Memory B cell (primary cell): ENCODE measurements around the gene SPTBN4.
"Not testable (repeated sequence)": the region's sequence is repeated elsewhere in the genome, so short reads cannot be mapped to it uniquely, and the experiment has no call there.

Source experiments
- ATAC-seq: fragments of 150-1000 bp; cut with Tn5 transposase; 2 replicates; pipeline ENCODE4 v1.10.0; 2021; ENCODE audit warnings: low read depth, mild to moderate bottlenecking, moderate library complexity
- DNase-seq, 2 donors: peaks; one replicate each; pipeline ENCODE4 v3.0.0; 2022; ENCODE audit warnings: low spot score in 2 of 2
- H3K27ac Mint-ChIP-seq: one replicate; pipeline ENCODE4 v1.8.0; 2022; ENCODE audit warnings: mild to moderate bottlenecking, moderate library complexity, mixed read lengths
- H3K27me3 Mint-ChIP-seq: one replicate; pipeline ENCODE4 v1.8.0; 2022; ENCODE audit warnings: mixed read lengths
- H3K36me3 Mint-ChIP-seq: one replicate; pipeline ENCODE4 v1.8.0; 2022; ENCODE audit warnings: mild to moderate bottlenecking, mixed read lengths
- H3K4me1 Mint-ChIP-seq: one replicate; pipeline ENCODE4 v1.8.0; 2022; ENCODE audit warnings: mixed read lengths
- H3K4me3 Mint-ChIP-seq: one replicate; pipeline ENCODE4 v1.8.0; 2022; ENCODE audit warnings: mild to moderate bottlenecking, moderate library complexity, mixed read lengths
- H3K9me3 Mint-ChIP-seq: one replicate; pipeline ENCODE4 v1.8.0; 2022; ENCODE audit warnings: mixed read lengths

SPTBN4 gene

GRCh38 chr19:40585982-40586422 lies 119.2 kb downstream of the SPTBN4 start:
- H3K9me3 Mint-ChIP-seq, result no peaks in the 10 kb centered on the region
- H3K4me3 Mint-ChIP-seq, result no peak overlapping the region
- no peak overlapping the region for H3K27ac Mint-ChIP-seq
- no peak for ATAC-seq
- H3K36me3 Mint-ChIP-seq, result peaks cover 49% of the 10 kb centered on the region
- H3K4me1 Mint-ChIP-seq, result peaks cover 22% of the 10 kb centered on the region
- no peaks in the 10 kb centered on the region for H3K27me3 Mint-ChIP-seq
- no peak for DNase-seq

GRCh38 chr19:40586611-40587010 lies 119.8 kb downstream of the SPTBN4 start:
- DNase-seq (no peak), ATAC-seq (no peak)
- Mint-ChIP-seq H3K27ac (no peak overlapping the region), H3K4me1 (peaks cover 22% of the 10 kb centered on the region), H3K4me3 (no peak overlapping the region), H3K9me3 (no peaks in the 10 kb centered on the region), H3K27me3 (no peaks in the 10 kb centered on the region), H3K36me3 (peaks cover 48% of the 10 kb centered on the region)

GRCh38 chr19:40588110-40588854 lies 121.5 kb downstream of the SPTBN4 start:
- H3K9me3 Mint-ChIP-seq, result no peaks in the 10 kb centered on the region
- DNase-seq (no peak), ATAC-seq (no peak)
- no peaks in the 10 kb centered on the region for H3K27me3 Mint-ChIP-seq
- H3K36me3 Mint-ChIP-seq, result peaks cover 42% of the 10 kb centered on the region
- no peak overlapping the region for H3K27ac Mint-ChIP-seq
- H3K4me3 Mint-ChIP-seq, result no peak overlapping the region
- H3K4me1 Mint-ChIP-seq, result peaks cover 18% of the 10 kb centered on the region

GRCh38 chr19:40588926-40589569 lies 122.2 kb downstream of the SPTBN4 start:
- Mint-ChIP-seq H3K36me3 (peaks cover 37% of the 10 kb centered on the region), H3K4me3 (no peak overlapping the region), H3K27ac (peak overlapping the region; percentile 68), H3K4me1 (peaks cover 17% of the 10 kb centered on the region), H3K27me3 (no peaks in the 10 kb centered on the region), H3K9me3 (no peaks in the 10 kb centered on the region)
- DNase-seq (no peak), ATAC-seq (no peak)

- Mint-ChIP-seq H3K9me3 (no peaks in the 10 kb centered on the region), H3K27ac (peak overlapping the region; percentile 68), H3K36me3 (peaks cover 36% of the 10 kb centered on the region), H3K27me3 (no peaks in the 10 kb centered on the region), H3K4me3 (no peak overlapping the region), H3K4me1 (peaks cover 17% of the 10 kb centered on the region)
- ATAC-seq (no peak), DNase-seq (no peak)
These were observed 123.0 kb downstream of the SPTBN4 start for GRCh38 chr19:40589591-40590429.

GRCh38 chr19:40590464-40591265 lies 123.9 kb downstream of the SPTBN4 start:
- peak overlapping the region; percentile 9 for H3K27ac Mint-ChIP-seq
- no peak for ATAC-seq

GRCh38 chr19:40591724-40592123 lies 124.9 kb downstream of the SPTBN4 start:
- not testable (repeated sequence) for H3K4me3 Mint-ChIP-seq, H3K9me3 Mint-ChIP-seq, DNase-seq, H3K27me3 Mint-ChIP-seq, ATAC-seq
- Mint-ChIP-seq H3K36me3 (peaks cover 28% of the 10 kb centered on the region), H3K27ac (peak overlapping the region; percentile 5), H3K4me1 (peaks cover 11% of the 10 kb centered on the region)

More at GRCh38 chr19:40590464-40591265, 123.9 kb downstream of the SPTBN4 start:
- H3K27me3 Mint-ChIP-seq, result no peaks in the 10 kb centered on the region
- peaks cover 16% of the 10 kb centered on the region for H3K4me1 Mint-ChIP-seq
- H3K4me3 Mint-ChIP-seq, result no peak overlapping the region
- peaks cover 36% of the 10 kb centered on the region for H3K36me3 Mint-ChIP-seq
- DNase-seq, result no peak
- H3K9me3 Mint-ChIP-seq, result no peaks in the 10 kb centered on the region

- no peak for DNase-seq
- no peaks in the 10 kb centered on the region for H3K9me3 Mint-ChIP-seq
- peaks cover 24% of the 10 kb centered on the region for H3K36me3 Mint-ChIP-seq
- peak; percentile 95 for ATAC-seq
- H3K27ac Mint-ChIP-seq, result peak overlapping the region; percentile 5
- peaks cover 9% of the 10 kb centered on the region for H3K4me1 Mint-ChIP-seq
- H3K27me3 Mint-ChIP-seq, result no peaks in the 10 kb centered on the region
- H3K4me3 Mint-ChIP-seq, result no peak overlapping the region
These were observed 125.4 kb downstream of the SPTBN4 start for GRCh38 chr19:40592170-40592569.

- Mint-ChIP-seq H3K9me3 (no peaks in the 10 kb centered on the region), H3K27ac (no peak overlapping the region), H3K4me1 (peaks cover 17% of the 10 kb centered on the region), H3K36me3 (peaks cover 16% of the 10 kb centered on the region), H3K27me3 (peaks cover 7% of the 10 kb centered on the region), H3K4me3 (no peak overlapping the region)
- ATAC-seq, result no peak
- DNase-seq, result no peak
These were observed 127.5 kb downstream of the SPTBN4 start for GRCh38 chr19:40594255-40594654.

GRCh38 chr19:40594657-40595091 lies 127.9 kb downstream of the SPTBN4 start:
- ATAC-seq (no peak), DNase-seq (no peak)
- peaks cover 9% of the 10 kb centered on the region for H3K27me3 Mint-ChIP-seq
- H3K4me3 Mint-ChIP-seq, result no peak overlapping the region
- H3K4me1 Mint-ChIP-seq, result peaks cover 18% of the 10 kb centered on the region
- no peak overlapping the region for H3K27ac Mint-ChIP-seq
- H3K36me3 Mint-ChIP-seq, result peaks cover 13% of the 10 kb centered on the region
- no peaks in the 10 kb centered on the region for H3K9me3 Mint-ChIP-seq

- Mint-ChIP-seq H3K9me3 (no peaks in the 10 kb centered on the region), H3K27me3 (peaks cover 15% of the 10 kb centered on the region), H3K4me3 (no peak overlapping the region), H3K36me3 (peaks cover 2% of the 10 kb centered on the region), H3K27ac (no peak overlapping the region), H3K4me1 (peaks cover 27% of the 10 kb centered on the region)
- no peak for ATAC-seq
- DNase-seq, result no peak
These were observed 130.0 kb downstream of the SPTBN4 start for GRCh38 chr19:40596608-40597328.

- Mint-ChIP-seq H3K27ac (no peak overlapping the region), H3K27me3 (peaks cover 15% of the 10 kb centered on the region), H3K4me3 (peak overlapping the region; percentile 22), H3K4me1 (peaks cover 32% of the 10 kb centered on the region), H3K36me3 (no peaks in the 10 kb centered on the region), H3K9me3 (no peaks in the 10 kb centered on the region)
- ATAC-seq, result no peak
- DNase-seq, result peak in 1 of 2 donors; percentile 43
These were observed 130.6 kb downstream of the SPTBN4 start for GRCh38 chr19:40597329-40597838.
